Measurements from ENCODE around the gene GOLGA8F.
"Not testable (repeated sequence)": the region's sequence is repeated elsewhere in the genome, so short reads cannot be mapped to it uniquely, and the experiment has no call there.

The GOLGA8F gene, protein sequence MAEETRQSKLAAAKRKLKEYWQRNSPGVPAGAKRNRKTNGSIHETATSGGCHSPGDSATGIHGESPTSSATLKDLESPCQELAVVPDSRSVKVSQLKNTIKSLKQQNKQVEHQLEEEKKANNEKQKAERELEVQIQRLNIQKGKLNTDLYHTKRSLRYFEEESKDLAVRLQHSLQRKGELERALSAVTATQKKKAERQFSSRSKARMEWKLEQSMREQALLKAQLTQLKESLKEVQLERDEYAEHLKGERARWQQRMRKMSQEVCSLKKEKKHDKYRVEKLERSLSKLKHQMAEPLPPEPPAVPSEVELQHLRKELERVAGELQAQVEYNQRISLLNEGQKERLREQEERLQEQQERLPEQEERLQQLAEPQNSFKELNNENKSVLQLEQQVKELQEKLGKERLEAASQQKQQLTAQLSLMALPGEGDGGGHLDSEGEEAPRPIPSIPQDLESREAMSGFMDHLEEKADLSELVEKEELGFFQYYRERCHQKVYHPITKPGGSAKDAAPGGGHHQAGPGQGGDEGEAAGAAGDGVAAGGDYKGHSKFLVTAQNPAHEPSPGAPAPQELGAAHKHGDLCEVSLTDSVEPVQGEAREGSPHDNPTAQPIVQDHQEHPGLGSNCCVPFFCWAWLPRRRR

DNA sequence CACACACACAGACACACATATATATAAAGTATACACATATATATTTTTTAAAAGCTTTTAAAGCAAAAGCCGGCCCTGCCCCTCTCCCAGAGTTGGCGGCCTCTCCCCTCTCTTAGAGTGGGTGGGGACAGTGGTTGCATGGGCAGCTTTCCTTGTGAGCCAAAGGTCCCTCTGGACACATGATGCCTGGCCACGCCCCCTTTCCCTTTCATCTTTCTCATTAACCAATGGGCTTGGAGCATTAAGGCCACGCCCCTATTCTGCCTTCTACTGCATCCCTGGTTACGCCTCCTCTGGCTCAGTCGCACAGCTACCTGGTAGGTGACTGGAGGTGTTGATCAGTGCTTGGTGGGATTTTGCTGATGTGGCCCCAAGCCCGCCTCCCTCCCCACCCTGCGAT is at the start of gene GOLGA8F:
TSS of gene GOLGA8F (plus strand) at position 301 of the 400 bp plus-strand sequence. CDS start at position 399, 98 bp downstream.
- DNase-seq, result not testable (repeated sequence)

DNA sequence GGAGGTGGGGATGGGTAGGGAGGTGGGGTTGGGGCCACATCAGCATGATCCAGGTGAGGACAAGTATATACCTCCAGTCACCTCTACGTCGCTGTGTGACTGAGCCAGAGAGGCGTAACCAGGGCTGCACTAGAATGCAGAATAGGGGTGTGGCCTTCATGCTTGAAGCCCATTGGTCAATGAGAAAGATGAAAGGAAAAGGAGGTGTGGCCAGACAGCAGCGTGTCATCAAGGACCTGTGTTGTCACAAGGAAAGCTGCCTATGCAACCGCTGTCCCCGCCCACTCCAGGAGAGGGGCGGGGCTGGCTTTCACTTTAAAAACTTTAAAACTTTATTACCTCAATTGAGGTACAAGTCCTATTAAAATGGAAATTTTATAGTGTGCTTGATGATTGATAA is 20.5 kb upstream of the GOLGA8F start, which contains the start of gene GOLGA6L24:
TSS of gene GOLGA6L24 (minus strand) at position 101 of the 400 bp plus-strand sequence. CDS start at position 40, 61 bp downstream.
- not testable (repeated sequence) for DNase-seq

DNA sequence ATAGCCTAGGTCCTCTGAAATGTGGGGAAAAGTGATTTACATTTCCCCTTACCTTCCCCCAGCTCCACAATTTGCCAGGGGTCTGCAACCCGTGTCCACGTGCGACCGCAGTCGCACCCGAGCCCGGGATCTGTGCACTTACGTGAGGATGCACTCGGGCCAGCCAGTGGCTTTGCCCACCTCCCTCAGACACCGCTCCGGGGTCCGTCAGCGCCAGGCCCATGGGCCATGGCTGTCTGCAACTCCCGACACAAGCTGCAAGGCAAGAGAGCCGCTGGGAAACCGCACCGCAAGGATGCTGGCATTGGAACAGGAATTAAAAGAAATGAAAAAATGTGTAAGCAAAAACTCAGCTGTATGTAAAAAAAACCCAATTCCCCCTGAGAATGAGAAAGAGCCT is 13.0 kb upstream of the GOLGA8F start:
- DNase-seq, result not testable (repeated sequence)

DNA sequence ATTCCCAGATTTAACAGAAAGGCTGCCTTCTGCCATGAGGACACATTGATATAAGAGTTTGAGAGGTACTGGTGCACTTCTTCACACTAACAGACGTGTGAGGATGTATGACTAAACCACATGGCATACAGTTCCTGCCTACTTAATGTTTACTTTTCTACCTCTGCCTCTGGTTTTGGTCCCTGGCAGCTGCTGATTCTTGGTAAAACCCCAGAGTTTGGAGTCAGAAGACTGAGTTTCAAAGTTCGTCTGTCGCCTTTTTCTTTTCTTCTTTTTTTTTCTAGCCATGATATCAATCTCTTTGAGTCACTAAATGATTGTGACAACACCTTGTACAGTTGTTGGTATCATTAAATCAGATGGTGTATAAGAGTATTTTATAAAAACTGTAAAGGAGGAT is 1.6 kb downstream of the GOLGA8F start:
- not testable (repeated sequence) for DNase-seq

DNA sequence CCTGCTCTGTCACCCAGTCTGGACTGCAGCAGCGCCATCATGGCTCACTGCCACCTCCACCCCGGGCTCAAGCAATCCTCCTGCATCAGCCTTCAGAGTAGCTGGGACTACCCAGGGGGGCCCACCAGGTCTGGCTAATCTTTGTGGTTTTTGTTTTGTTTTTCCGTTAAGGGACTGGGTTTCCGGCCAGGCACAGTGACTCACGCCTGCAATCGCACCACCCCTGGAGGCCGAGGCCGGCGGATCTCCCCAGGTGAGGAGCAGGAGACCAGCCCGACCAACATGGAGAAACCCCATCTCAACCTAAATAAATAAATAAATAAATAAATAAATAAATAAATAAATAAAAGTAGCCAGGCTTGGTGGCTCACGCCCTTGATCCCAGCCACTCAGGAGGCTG is 17.6 kb downstream of the GOLGA8F start:
- DNase-seq, result not testable (repeated sequence)

DNA sequence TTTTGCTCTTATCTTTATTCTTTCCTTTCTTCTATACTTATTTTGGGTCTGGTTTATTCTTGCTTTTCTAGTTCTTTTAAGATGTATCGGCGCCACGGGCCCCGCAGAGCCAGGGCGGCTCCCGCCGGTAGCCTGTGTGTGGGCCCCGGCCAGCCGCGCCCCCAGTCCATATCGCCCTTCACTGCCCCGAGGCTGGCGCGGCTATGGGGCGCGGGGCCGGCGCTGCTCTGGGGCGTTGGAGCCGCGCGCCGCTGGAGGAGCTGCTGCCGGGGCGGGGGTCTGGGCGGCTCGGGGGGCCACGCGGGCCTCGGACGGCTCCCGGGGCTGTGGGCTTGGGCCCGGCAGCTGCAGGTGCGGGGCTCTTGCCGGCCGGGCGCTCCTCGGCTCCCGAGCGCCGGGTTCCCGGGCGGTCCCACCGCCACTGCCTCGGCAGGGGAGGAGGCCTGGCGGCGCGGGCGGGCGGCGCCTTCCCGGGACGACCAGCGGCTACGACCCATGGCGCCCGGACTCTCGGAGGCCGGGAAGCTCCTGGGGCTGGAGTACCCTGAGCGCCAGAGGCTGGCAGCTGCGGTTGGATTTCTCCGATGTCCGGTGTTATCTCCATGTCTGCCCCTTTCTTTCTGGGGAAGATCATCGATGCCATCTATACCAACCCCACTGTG is 24.4 kb downstream of the GOLGA8F start:
- DNase-seq, result not testable (repeated sequence)

DNA sequence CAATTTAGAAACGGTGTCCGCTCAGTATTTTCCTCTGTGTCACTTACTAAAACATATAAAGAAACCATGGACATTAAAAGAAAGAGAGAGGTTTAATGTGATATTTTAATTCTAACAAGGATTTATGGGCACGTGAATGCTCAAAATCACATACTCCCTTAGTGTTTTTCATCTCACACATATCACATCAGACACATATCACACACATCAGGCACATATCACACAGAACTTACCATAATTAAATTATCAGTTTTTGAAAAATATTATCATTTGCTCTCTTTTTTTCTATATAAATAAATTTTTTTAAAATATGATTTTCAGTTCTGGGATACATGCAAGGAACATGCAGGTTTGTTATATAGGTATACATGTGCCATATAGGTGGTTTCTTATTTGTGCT is 42.0 kb downstream of the GOLGA8F start:
- DNase-seq, result not testable (repeated sequence)

DNA sequence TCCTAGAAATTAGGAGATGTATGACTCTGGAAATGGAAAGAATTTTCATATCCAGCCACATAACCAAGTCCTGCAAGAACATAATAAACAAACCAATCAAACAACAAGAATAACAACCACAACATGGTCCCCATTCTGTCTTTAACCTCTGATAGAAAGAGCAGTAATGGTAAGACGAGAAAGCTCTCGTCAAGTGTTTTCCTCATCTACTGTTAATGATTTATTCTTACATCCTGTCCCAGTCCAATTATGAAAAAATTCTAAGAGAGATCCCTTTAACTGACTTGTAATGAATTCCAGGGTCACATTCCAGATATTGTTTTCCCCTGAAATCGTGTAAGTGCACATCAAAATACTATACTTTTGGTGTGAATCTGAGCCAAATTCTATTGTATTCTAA is 57.1 kb downstream of the GOLGA8F start:
- not testable (repeated sequence) for DNase-seq
